SK-N-MC (cell line): Measurements from ENCODE around the gene PRX.

Source experiments
- DNase-seq: peaks from one replicate; pipeline ENCODE4 v3.0.0-alpha.2; 2011; ENCODE audit warnings: low read depth, low spot score
- H3K27ac ChIP-seq: fragments of 200-600 bp; sonication (generic); 2 replicates; pipeline ENCODE4 v1.5.1; 2016; ENCODE audit warnings: mixed run types
- H3K36me3 ChIP-seq: fragments of 200-600 bp; sonication (generic); 2 replicates; pipeline ENCODE4 v1.6.1; 2017; ENCODE audit warnings: antibody characterized with exemption, low read length, mixed read lengths; ENCODE audit not compliant: insufficient read depth
- H3K4me3 ChIP-seq: fragments of 200-600 bp; sonication (generic); 2 replicates; pipeline ENCODE4 v1.5.1; 2016
- H3K9ac ChIP-seq: fragments of 200-600 bp; sonication (generic); 2 replicates; pipeline ENCODE4 v1.8.0; 2017; ENCODE audit warnings: mixed run types, mixed read lengths; ENCODE audit not compliant: insufficient read length
- H3K9me3 ChIP-seq: fragments of 200-600 bp; sonication (generic); 2 replicates; pipeline ENCODE4 v1.6.1; 2017; ENCODE audit warnings: low read depth, mild to moderate bottlenecking, antibody characterized with exemption, low read length, moderate library complexity, mixed read lengths
- EZH2 ChIP-seq: fragments of 200-600 bp; sonication (generic); IDR thresholded peaks from one replicate; pipeline ENCODE4 v1.6.1; 2017; ENCODE audit warnings: antibody characterized with exemption
- FOXP2 ChIP-seq: optimal IDR thresholded peaks from 2 replicates; pipeline ENCODE3; 2011; ENCODE audit warnings: mild to moderate bottlenecking, moderate library complexity; ENCODE audit not compliant: insufficient read depth; ENCODE audit errors: extremely low read length, control extremely low read depth
- POLR2AphosphoS5 ChIP-seq: IDR thresholded peaks from 2 replicates; pipeline ENCODE4 v1.6.1; 2012; ENCODE audit warnings: mild to moderate bottlenecking, low read depth, low read length, borderline replicate concordance

PRX gene

DNA sequence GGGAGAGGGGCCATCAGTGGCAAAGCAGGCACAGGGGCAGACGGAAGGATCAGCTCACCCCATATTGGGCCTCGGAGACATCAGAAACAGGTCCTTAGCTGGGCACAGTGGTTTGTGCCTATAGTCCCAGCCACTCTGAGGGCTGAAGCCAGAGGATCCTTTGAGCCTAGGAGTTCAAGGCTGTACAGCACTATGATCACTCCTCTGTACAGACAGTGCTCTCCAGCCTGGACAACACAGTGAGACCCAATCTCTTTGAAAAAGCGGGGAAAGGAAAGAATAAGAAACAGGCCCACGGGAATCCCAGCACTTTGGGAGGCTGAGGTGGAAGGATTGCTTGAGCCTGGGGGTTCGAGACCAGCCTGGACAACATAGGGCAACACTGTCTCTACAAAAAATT is 6.6 kb upstream of the PRX start:
- Histone ChIP-seq H3K36me3 (peaks cover 6% of the 10 kb centered on the region; the same call in 1 of the 2 replicates), H3K9ac (no peak overlapping the region), H3K27ac (no peak overlapping the region), H3K4me3 (no peak overlapping the region), H3K9me3 (no peaks in the 10 kb centered on the region)
- DNase-seq = no peak
- TF ChIP-seq EZH2 = no peak
- TF ChIP-seq FOXP2 = no peak
- no peak for TF ChIP-seq POLR2AphosphoS5

DNA sequence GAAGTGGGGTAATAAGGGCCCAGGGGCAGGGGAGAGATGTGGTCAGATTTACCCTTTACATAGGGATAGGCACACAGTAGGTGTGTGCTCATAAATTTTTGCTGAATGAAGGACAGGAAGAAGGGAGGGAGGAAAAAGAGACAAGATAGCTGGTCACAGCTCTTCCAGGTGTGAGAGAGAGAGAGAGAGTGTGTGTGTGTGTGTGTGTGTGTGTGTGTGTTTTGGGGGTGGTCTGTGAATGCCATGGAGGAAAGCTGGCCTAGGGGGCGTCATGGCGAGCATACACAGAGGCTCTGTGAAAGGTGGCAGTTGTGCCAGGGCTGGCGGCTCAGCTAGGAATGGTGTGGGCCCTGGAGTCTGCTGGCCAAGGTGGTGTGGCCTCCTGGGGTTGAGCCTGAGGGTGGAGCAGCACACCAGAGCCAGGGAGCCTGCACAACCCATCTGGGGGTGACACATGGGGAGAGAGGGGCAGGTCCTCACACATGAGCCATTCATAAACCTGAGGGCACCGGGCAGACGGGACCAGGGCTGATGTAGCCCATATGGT is 6.0 kb upstream of the PRX start:
- Histone ChIP-seq H3K9me3 (no peaks in the 10 kb centered on the region), H3K27ac (no peak overlapping the region), H3K4me3 (no peak overlapping the region), H3K9ac (no peak overlapping the region), H3K36me3 (peaks cover 6% of the 10 kb centered on the region; the same call in 1 of the 2 replicates)
- no peak for TF ChIP-seq FOXP2
- TF ChIP-seq POLR2AphosphoS5 = no peak
- TF ChIP-seq EZH2 = no peak
- no peak for DNase-seq

DNA sequence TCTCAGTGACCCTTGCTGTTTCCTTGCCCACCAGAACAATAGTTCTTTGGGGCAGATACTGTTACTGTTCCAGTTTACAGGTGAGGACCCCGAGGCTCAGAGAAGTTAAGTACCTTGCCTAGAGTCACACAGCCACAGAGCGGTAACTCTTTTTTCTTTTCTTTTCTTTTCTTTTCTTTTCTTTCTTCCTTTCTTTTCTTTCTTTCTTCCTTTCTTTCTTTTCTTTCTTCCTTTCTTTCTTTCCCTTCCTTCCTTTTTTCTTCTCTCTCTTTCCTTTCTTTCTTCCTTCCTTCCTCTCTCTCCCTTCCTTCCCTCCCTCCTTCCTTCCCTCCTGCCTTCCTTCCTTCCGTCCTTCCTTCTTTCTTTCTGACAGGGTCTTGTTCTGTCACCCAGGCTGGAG is 4.9 kb upstream of the PRX start:
- Histone ChIP-seq H3K9me3 (no peaks in the 10 kb centered on the region), H3K4me3 (no peak overlapping the region), H3K27ac (peak overlapping the region; percentile 3; the same call in 1 of the 2 replicates), H3K36me3 (peaks cover 6% of the 10 kb centered on the region; the same call in 1 of the 2 replicates), H3K9ac (no peak overlapping the region)
- TF ChIP-seq FOXP2 = no peak
- no peak for TF ChIP-seq POLR2AphosphoS5
- no peak for TF ChIP-seq EZH2
- DNase-seq = no peak

DNA sequence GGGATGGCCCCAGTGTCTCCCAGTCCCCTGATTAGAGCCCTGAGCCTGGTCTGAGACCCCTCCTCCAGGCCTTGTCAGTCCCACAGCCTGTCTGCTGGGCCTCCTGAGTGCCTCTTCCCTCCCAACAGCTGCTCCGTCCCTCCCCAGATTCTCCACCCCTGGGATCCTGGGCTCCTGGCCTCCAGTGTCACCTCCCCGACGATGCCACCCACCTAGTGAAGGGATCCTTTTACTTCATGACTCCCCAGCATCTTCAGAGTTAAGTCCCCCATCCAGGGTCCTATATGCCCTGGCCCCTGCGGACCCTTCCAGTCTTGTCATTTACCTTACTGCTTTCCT is 4.4 kb upstream of the PRX start:
- Histone ChIP-seq H3K36me3 (peaks cover 2% of the 10 kb centered on the region; the same call in 1 of the 2 replicates), H3K9ac (no peak overlapping the region), H3K27ac (no peak overlapping the region), H3K4me3 (no peak overlapping the region), H3K9me3 (no peaks in the 10 kb centered on the region)
- no peak for DNase-seq
- no peak for TF ChIP-seq POLR2AphosphoS5
- TF ChIP-seq FOXP2 = no peak
- no peak for TF ChIP-seq EZH2

DNA sequence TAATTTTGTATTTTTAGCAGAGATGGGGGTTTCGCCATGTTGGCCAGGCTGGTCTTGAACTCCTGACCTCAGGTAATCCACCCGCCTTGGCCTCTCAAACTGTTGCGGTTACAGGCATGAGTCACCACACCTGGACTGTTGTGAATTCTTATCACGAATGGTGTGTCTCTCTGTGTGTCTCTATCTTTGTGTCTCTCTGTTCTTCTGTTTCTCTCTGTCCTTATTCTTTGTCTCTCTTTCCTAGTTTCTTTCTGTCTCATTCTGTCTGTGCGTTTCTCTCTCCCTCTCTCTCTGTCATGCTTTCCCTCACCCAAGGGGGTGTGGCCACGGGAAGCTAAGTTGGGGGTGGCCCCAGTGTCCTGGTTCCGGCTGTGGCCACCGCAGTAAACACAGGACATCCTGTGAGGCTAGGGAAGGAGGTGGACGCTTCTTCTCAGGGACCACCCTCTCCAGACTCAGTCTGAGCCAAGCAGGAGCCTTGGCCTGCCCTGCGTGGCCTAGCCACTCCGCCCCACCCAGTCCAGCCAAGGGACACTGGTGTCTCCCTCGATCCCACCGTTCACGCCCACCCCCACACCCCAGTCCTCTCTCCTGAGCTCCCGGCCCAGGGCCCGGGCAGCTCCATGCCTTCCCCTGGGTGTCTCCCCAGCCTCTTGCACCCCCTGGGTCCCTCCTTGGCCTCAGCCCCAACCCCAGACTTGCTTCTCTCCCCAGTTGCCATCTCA is 3.9 kb upstream of the PRX start:
- DNase-seq = no peak
- H3K27ac ChIP-seq = peak overlapping the region; percentile 42; the same call in 1 of the 2 replicates
- H3K9ac ChIP-seq = peak overlapping the region; percentile 32
- TF ChIP-seq EZH2 (no peak), FOXP2 (no peak), POLR2AphosphoS5 (no peak)
- H3K9me3 ChIP-seq = no peaks in the 10 kb centered on the region
- no peak overlapping the region for H3K4me3 ChIP-seq
- no peaks in the 10 kb centered on the region for H3K36me3 ChIP-seq

DNA sequence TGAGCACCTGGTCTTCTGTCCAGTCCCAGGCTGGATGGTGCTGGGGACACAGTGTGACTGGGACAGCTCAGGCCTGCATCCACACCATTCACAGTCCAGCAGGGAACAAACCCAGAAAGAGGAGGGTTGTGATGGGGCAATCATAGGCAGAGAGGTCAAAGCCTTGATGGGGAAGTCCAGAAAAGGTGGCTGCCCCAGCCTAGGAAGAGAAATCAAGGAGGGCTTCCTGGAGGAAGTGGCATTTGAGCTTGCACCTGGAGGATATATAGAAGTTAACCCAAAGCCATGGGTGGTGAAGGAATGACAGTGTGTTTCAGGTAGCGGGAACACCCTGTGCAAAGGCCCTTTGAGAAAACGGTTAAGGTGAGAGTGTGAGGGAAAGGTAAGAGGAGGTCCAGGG is 2.6 kb upstream of the PRX start:
- no peak for DNase-seq
- Histone ChIP-seq H3K9me3 (no peaks in the 10 kb centered on the region), H3K4me3 (no peak overlapping the region), H3K27ac (no peak overlapping the region), H3K9ac (no peak overlapping the region), H3K36me3 (no peaks in the 10 kb centered on the region)
- TF ChIP-seq POLR2AphosphoS5 (no peak), EZH2 (no peak), FOXP2 (no peak)

DNA sequence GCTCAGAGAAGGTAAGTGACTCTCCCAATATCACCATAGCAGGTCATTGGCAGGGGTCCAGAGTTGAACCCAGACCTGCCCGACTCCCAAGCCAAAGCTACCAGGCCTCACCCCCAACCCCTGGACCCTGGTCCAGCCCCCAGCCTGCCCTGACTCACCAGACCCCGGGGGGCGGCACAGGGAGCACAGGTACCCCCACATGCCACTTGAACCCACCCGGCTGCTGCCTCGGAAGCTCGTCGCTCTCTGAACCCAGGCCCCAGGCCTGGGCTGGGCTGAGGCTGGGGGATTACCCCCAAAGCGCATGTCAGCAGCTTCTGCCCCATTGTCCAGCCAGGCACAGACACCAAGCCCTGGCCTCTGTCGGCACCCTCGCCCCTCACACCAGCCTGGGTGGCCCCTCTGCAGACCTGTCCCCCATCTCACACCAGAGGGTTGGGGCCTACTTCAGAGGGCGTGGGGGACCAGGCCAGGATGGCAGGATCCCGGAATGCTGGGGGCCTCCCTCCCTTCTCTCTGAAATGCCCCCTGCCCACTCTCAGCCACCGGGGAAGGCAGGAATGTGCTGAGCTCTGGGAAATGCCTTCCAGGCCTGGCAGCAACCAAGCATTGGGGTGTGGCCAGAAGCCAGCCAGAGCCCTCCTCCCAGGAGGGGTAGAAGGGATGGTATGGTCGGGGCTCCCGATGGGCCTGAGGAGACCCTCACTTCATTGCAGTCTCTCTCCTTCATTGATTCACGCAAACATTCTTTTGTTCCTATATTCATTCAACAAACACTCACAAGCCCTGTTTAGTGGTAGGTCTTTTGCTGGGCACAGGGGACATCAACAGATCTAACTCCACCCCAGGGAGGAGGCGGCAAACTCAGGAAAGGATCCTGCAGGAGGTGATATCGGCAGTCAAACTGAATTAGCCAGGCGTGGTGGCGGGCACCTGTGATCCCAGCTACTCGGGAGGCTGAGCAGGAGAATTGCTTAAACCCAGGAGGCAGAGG is 1.7 kb upstream of the PRX start:
- Histone ChIP-seq H3K36me3 (no peaks in the 10 kb centered on the region), H3K9ac (peak overlapping the region; percentile 61), H3K4me3 (peak overlapping the region; percentile 47; the same call in 1 of the 2 replicates), H3K9me3 (no peaks in the 10 kb centered on the region), H3K27ac (peak overlapping the region; percentile 84)
- TF ChIP-seq EZH2 = no peak
- TF ChIP-seq FOXP2 = no peak
- TF ChIP-seq POLR2AphosphoS5 = no peak
- no peak for DNase-seq

DNA sequence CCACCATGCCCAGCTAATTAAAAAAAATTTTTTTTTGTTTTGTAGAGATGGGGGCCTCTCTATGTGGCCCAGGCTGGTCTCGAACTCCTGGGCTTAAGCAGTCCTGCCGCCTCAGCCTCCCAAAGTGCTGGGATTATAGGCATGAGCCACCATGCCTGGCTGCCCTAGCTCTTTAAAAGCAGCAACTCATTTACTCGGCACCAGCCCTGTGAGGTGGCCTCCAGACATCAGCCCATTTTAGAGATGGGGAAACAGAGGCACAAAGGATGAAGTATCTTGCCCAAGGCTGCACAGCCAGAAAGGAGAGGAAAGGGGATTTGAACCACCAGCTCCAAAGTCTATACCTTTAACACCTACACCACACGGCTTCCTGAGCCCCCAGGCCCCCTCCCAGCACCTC is 312 bp downstream of the PRX start:
- no peak overlapping the region for H3K27ac ChIP-seq
- H3K36me3 ChIP-seq = no peaks in the 10 kb centered on the region
- H3K9me3 ChIP-seq = no peaks in the 10 kb centered on the region
- TF ChIP-seq FOXP2 (no peak), POLR2AphosphoS5 (no peak), EZH2 (no peak)
- H3K4me3 ChIP-seq = no peak overlapping the region
- H3K9ac ChIP-seq = no peak overlapping the region
- DNase-seq = no peak
